MV-4-11 (cell line): Measurements from ENCODE around the gene RINT1.
A peak's percentile ranks its signal among the peaks of the same experiment; 100 is the strongest.
"Not testable (repeated sequence)": the region's sequence is repeated elsewhere in the genome, so short reads cannot be mapped to it uniquely, and the experiment has no call there.

Source experiments
- DNase-seq: peaks from one replicate; lab custom pipeline; 2025; lab: John Stamatoyannopoulos, UW

Gene RINT1

GRCh38 chr7:105532709-105533460, 884 bp downstream of the RINT1 start:
- no peak for DNase-seq

DNA sequence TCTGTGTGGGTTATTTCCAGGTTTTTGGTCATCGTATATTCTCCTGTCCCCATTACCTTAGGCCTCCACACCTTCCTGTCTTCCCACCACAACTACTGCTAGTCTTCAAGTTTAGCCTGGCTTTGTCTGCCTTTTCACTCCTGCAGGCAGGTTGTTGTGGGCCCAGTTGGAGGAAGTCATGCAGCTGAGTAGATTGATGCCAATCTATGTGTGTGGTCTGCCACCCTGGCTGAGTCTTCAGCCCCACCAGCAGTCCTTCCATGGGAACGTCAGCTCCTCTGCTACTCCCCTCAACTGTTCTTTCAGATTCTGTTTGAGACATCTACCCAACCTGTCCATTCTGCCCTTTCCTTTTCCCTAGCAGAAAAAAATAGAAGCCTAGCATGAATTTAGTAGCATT, 6.3 kb downstream of the RINT1 start:
- no peak for DNase-seq

DNA sequence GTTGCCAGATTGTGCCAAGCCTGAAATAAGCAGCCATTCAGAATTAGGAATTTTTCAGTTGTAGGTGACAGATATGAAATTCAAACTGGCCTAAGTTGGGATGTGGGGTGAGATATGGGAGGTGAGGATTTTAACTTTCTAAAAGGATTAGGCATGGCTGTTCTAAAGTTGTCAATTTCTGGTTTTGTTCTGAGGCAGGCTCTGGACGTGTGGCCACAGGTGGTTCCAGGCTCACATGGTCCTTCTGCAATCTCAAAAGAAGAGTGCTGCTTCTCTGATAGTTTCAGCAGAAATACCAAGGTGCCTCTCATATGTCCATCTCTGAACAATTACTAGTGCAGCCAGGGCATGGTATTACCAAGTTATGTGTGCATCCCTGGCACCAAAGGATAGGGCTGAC, 27.9 kb downstream of the RINT1 start:
- no peak for DNase-seq

- no peak for DNase-seq
These were observed 33.2 kb downstream of the RINT1 start for GRCh38 chr7:105565190-105565589.

DNA sequence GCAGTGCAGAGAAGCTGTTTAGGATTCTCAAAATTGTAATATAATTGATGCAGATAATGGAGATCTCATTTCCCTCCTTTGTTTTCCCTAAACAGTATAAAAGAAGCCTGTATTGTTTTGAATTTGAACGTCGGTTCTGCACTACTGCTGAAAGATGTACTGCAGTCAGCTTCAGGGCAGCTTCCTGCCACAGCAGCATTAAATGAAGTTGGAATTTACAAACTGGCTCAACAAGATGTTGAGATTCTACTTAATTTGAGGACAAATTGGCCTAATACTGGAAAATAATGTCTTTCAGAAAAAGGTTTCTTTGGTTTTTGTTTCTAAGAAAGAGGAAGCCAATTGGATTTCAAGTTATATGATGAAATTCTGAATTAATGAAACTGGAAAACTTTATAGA, 35.0 kb downstream of the RINT1 start:
- no peak for DNase-seq

DNA sequence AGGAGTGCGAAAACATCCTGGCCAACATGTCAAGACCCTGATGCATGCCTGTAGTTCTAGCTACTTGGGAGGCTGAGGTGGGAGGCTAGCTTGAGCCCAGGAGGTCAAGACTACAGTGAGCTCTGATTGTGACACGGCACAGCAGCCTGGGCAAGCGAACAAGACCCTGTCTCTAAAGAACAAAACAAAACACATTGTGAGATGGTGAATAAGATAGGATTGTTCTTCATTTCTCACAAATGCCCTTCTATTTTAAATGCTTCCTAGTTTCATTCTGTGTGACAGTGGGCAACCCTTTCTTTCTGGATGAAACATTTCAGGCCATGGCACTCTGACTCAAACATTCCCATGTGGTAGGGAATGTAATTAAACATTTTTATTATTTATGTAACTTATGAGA, 35.8 kb downstream of the RINT1 start:
- no peak for DNase-seq

DNA sequence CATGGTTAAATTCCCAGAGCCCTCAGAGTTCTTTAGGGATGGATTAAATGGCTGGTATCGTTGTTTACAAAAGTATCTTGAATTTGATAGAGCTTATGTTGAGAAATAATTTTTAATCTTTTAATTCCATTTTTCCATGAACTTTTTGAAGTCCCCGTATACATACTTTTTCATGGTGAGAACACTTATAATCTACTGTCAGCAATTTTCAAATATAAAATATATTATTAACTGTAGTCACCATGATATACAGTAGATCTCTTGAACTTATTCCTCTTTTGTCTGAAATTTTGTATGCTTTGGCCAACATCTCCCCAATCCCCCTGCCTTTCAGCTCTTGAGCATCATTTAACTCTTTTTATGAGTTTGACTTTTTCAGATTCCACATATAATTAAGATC, 39.9 kb downstream of the RINT1 start:
- no peak for DNase-seq

DNA sequence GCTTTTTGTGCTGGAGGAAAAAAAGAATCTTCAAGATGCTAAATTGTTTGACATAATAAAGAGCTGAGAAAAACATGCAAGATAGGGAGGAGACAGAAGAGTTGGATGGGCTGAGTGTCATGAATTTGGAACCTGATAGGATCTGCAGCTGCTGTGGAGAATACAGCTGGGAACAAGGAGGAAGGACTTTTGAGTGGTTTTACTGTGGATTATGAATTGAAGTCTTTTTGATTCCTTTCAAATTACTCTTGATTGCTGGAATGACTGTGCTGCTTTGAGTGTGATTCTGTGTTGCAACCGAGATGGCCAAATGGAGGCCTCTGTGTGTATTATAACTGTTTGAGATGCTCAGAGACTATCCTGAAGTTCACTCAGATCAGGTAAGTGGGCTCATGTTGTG, 45.2 kb downstream of the RINT1 start:
- DNase-seq: no peak

- DNase-seq: no peak
These were observed 46.5 kb downstream of the RINT1 start for GRCh38 chr7:105578496-105578895.

GRCh38 chr7:105580022-105580740, 48.2 kb downstream of the RINT1 start:
- DNase-seq: no peak

- no peak for DNase-seq
These were observed 49.2 kb downstream of the RINT1 start, which contains the start of gene EFCAB10 for GRCh38 chr7:105581066-105581811. TSS of gene EFCAB10 (minus strand) at chr7:105581493. CDS start at chr7:105581463, 30 bp downstream.

- no peak for DNase-seq
These were observed 51.1 kb downstream of the RINT1 start for GRCh38 chr7:105583061-105583460.

DNA sequence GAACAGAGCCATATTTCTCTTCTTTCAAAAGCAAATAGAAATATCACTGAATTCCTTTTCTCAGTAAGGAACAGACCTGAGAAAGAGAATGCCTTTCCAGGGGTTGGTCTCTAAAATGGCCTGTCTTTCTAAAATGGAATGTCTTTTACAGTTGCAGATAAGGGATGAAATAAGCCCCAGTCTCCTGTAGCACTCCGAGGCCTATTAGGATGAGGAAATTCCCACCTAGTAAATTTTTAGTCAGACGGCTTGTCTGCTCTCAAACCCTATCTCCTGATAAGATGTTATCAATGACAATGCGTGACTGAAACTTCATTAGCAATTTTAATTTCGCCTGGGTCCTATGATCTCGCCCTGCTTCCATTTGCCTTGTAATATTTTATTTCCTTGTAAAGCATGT, 52.2 kb downstream of the RINT1 start:
- DNase-seq: no peak

GRCh38 chr7:105585850-105586500, 54.0 kb downstream of the RINT1 start:
- DNase-seq: no peak

DNA sequence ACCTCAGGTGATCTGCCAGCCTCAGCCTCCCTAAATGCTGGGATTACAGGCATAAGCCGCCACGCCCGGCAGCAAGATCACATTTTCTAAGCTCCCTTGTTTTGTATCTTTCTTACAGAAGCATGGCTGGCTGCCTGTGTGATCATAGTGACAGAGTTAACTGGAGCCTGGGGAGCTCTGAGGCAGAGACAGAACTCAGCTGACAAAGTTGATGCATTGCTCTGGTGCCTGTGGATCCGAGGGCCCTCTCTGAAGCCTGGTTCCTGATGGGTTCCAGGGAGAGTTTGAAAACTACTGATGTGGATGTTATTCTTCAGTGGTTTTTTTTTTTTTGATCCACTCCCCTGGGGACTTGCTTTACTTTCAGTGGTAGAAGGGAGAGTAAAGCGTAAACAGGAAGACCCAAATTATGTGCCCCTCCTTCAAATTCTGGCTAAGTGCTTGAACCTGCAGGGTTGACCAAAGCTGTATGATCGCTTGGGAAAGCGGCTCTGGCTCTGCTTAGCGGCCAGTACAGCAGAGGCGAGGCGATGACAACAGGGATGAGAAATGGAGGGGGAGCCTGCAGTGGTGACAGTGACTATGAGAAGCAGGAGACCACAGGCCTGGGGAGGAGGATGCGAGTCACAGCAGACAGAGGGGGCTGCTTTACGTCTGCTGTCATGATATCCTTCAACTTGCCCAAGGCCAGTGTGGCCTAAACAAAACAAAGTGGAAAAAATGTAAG, 56.1 kb downstream of the RINT1 start:
- no peak for DNase-seq

DNA sequence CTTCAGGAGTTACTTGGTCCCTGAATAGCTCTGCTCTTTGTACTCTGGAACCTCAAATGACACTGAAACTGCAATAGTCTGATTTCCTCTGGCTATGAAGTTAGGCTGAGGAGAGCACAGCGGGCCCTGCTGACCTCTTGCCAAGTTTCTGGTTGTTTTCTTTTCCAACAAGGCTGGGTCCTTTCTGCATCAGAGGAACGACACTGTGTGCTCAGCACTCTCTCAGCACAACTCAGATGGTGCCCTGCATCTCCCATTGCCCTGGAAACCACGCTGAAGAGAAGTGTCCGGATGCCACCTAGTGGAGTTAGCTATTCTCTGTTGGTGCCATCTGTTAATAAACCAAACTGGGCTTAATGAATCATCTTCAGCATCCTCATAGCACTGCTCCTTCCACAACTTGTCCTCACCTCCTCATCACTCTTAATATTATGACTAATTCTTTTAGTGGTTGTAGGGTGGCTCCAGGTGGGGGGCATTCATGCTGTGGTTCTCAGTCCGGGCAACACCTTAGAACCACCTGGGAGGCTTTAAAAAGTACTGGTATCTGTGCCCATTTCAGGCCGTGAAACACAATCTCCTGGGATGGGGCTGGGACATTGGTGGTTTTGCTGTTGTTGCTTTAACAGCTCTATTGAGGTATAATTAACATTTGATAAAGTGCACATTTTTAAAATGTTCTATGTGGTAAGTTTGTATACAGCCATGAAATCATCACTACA, 57.5 kb downstream of the RINT1 start:
- peak; percentile 61 for DNase-seq

GRCh38 chr7:105590793-105591192, 58.8 kb downstream of the RINT1 start:
- no peak for DNase-seq

- no peak for DNase-seq
These were observed 59.5 kb downstream of the RINT1 start for GRCh38 chr7:105591522-105591921.

DNA sequence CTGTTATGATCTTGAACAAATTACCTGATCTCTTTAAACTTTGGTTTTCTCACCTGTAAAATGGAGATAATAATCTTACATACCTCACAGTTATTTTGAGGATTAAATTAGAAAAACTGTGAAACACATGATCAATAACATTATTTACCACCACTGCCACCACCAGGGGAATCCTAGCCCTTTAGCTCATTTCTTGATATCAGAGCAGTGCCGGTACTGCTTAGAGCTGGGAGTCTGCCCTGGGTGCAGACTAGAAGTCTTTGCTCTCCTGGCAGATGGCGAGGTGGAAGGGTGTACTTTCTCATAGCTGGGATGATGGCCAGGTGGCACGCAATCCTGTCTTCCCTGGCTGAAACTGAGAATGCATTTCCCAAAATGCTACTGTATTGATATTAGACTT, 62.0 kb downstream of the RINT1 start:
- no peak for DNase-seq

- no peak for DNase-seq
These were observed 64.9 kb downstream of the RINT1 start for GRCh38 chr7:105596866-105597265.

GRCh38 chr7:105599080-105599479, 67.1 kb downstream of the RINT1 start:
- not testable (repeated sequence) for DNase-seq
